Naive thymus-derived CD4-positive, alpha-beta T cell (primary cell): Measurements from ENCODE around the gene LAMTOR2. TPM values are rescaled to one million over a fixed set of nuclear protein-coding genes. Genes with fewer than 3 reads are reported as not detected.

Source experiments
- ATAC-seq: fragments of 150-1000 bp; cut with Tn5 transposase; 2 replicates; pipeline ENCODE4 v1.10.0; 2021; ENCODE audit warnings: mild to moderate bottlenecking, moderate library complexity
- CTCF ChIA-PET: fragments of 350-600 bp; sonication (Branson Sonifier 250); formaldehyde crosslinking; loops from one replicate; lab custom pipeline; 2021; ENCODE audit warnings: antibody characterized with exemption; lab: Charles Lee
- POLR2A ChIA-PET: fragments of 350-600 bp; sonication (Branson Sonifier 250); formaldehyde crosslinking; loops from one replicate; lab custom pipeline; 2021; ENCODE audit warnings: antibody characterized with exemption, inconsistent platforms; lab: Charles Lee
- DNase-seq, 9 donors: peaks; one replicate each; pipeline versions ENCODE4 v3.0.0 to v3.0.0-alpha.2; 2020 to 2022; ENCODE audit warnings: mixed read lengths in 1 of 9
- H3K27ac ChIP-seq: one replicate; pipeline ENCODE4 v1.7.0; 2013; ENCODE audit warnings: mild to moderate bottlenecking, low read depth, low read length, moderate library complexity
- H3K27me3 ChIP-seq, 2 donors: one replicate each; pipeline ENCODE4 v1.7.0; 2013; ENCODE audit warnings: low read length in 2 of 2, mild to moderate bottlenecking in 2 of 2, moderate library complexity in 2 of 2; ENCODE audit not compliant: control insufficient read depth in 2 of 2, insufficient read depth in 2 of 2
- H3K36me3 ChIP-seq, 3 experiments: 1 replicate in 2 of 3; 2 replicates in 1 of 3; pipeline ENCODE4 v1.7.0; 2013; ENCODE audit warnings: low read length in 3 of 3, mild to moderate bottlenecking in 3 of 3, moderate library complexity in 1 of 3; ENCODE audit not compliant: insufficient read depth in 3 of 3, control insufficient read depth in 2 of 3
- H3K4me1 ChIP-seq, 2 donors: one replicate each; pipeline ENCODE4 v1.7.0; 2013; ENCODE audit warnings: low read length in 2 of 2, mild to moderate bottlenecking in 2 of 2, moderate library complexity in 1 of 2; ENCODE audit not compliant: control insufficient read depth in 2 of 2, insufficient read depth in 2 of 2
- H3K4me3 ChIP-seq: 2 replicates; pipeline ENCODE4 v1.7.0; 2013; ENCODE audit warnings: mild to moderate bottlenecking, low read length
- H3K9me3 ChIP-seq, 3 experiments: 1 replicate in 2 of 3; 2 replicates in 1 of 3; pipeline ENCODE4 v1.7.0; 2013; ENCODE audit warnings: low read length in 3 of 3; ENCODE audit not compliant: control insufficient read depth in 2 of 3
- H3K27ac Mint-ChIP-seq, 9 donors: one replicate each; pipeline ENCODE4 v1.8.0; 2020 to 2022; ENCODE audit warnings: mixed read lengths in 9 of 9, mild to moderate bottlenecking in 8 of 9, moderate library complexity in 5 of 9, inconsistent platforms in 2 of 9
- H3K27me3 Mint-ChIP-seq, 5 donors: one replicate each; pipeline ENCODE4 v1.8.0; 2021 to 2022; ENCODE audit warnings: mixed read lengths in 5 of 5, mild to moderate bottlenecking in 1 of 5
- H3K36me3 Mint-ChIP-seq, 5 donors: one replicate each; pipeline ENCODE4 v1.8.0; 2020 to 2022; ENCODE audit warnings: mixed read lengths in 5 of 5, mild to moderate bottlenecking in 3 of 5, inconsistent platforms in 1 of 5
- H3K4me1 Mint-ChIP-seq, 7 donors: one replicate each; pipeline ENCODE4 v1.8.0; 2020 to 2022; ENCODE audit warnings: mixed read lengths in 7 of 7, mild to moderate bottlenecking in 3 of 7, inconsistent platforms in 1 of 7
- H3K4me3 Mint-ChIP-seq, 10 donors: one replicate each; pipeline ENCODE4 v1.8.0; 2020 to 2022; ENCODE audit warnings: mild to moderate bottlenecking in 10 of 10, mixed read lengths in 10 of 10, moderate library complexity in 6 of 10, inconsistent platforms in 2 of 10
- H3K9me3 Mint-ChIP-seq, 11 donors: one replicate each; pipeline ENCODE4 v1.8.0; 2020 to 2022; ENCODE audit warnings: mixed read lengths in 11 of 11, mild to moderate bottlenecking in 4 of 11, inconsistent platforms in 1 of 11, moderate library complexity in 1 of 11
- intact Hi-C, 2 donors: fragments of 100-400 bp; cut with micrococcal nuclease; formaldehyde crosslinking; loops; one replicate each; pipeline ENCODE4 v1.15.1; 2023
- polyA plus RNA-seq, 2 donors: library from polyadenylated mRNA; unstranded; fragments of 300-500 nt; fragmentation: Illumina TruSeq; gene quantifications; one replicate each; pipeline ENCODE4 v1.2.3, GENCODE V29; 2021
- total RNA-seq, 6 experiments: library from RNA in 5 of 6; stranded (reverse) in 5 of 6; gene quantifications; 1 replicate in 5 of 6; 2 replicates in 1 of 6; pipeline ENCODE4 v1.2.3 and lab custom pipeline; 2021 to 2026

Gene LAMTOR2
- total and polyA plus RNA-seq, 7 experiments from 2014 or later = 13.3 to 97.9 (median 31.2) TPM

GRCh38 chr1:156076609-156077429 is 22.2 kb downstream of the LAMTOR2 start:
- CTCF ChIA-PET = no interaction called here
- peaks cover 0 to 1% of the 10 kb centered on the region in 2 donors for H3K4me1 ChIP-seq
- Mint-ChIP-seq H3K36me3 (no peaks in the 10 kb centered on the region), H3K4me3 (peak overlapping the region in 2 of 10 donors; percentile 51 to 56), H3K27ac (no peak overlapping the region), H3K4me1 (peaks cover 0 to 15% (median 0%) of the 10 kb centered on the region in 7 donors), H3K27me3 (peaks cover 0 to 54% (median 5%) of the 10 kb centered on the region in 5 donors), H3K9me3 (peaks cover 0 to 2% (median 0%) of the 10 kb centered on the region in 11 donors)
- no peaks in the 10 kb centered on the region for H3K9me3 ChIP-seq
- H3K36me3 ChIP-seq = no peaks in the 10 kb centered on the region
- POLR2A ChIA-PET = no interaction called here
- H3K27ac ChIP-seq = no peak overlapping the region
- DNase-seq (no peak), ATAC-seq (peak; percentile 65)
- H3K4me3 ChIP-seq = no peak overlapping the region
- H3K27me3 ChIP-seq = no peaks in the 10 kb centered on the region
- intact Hi-C loops = no loop called here

DNA sequence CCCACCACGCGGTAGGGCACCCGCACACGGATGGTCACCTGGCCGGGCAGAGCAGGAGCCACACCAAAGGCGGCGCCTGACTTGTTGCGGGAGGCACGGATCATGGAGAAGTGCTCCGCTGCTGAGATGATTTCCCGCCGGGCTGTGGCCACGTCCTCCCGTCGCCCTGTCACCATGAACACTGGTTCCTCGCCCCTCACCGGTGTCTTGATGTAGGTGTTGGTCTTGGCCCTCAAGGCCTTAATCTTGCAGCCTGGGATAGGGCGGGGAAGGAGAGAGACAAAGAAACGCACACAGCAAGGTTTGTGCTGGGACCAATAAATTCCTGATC is 22.8 kb downstream of the LAMTOR2 start:
- CTCF ChIA-PET = no interaction called here

GRCh38 chr1:156078728-156079127 is 24.1 kb downstream of the LAMTOR2 start:
- H3K36me3 Mint-ChIP-seq = no peaks in the 10 kb centered on the region
- intact Hi-C loops = no loop called here
- H3K27me3 Mint-ChIP-seq = peaks cover 3 to 58% (median 12%) of the 10 kb centered on the region in 5 donors
- ChIA-PET POLR2A (no interaction called here), CTCF (interaction anchor here (1.0 kb wide), 1 partner anchor 13 kb away, joined by 4 read pairs; no protein-coding TSS in a partner anchor)
- Histone ChIP-seq H3K27ac (no peak overlapping the region), H3K36me3 (no peaks in the 10 kb centered on the region), H3K4me3 (no peak overlapping the region), H3K27me3 (no peaks in the 10 kb centered on the region), H3K4me1 (peaks cover 3 to 5% of the 10 kb centered on the region in 2 donors), H3K9me3 (no peaks in the 10 kb centered on the region)
- peaks cover 0 to 2% (median 0%) of the 10 kb centered on the region in 11 donors for H3K9me3 Mint-ChIP-seq
- no peak overlapping the region for H3K4me3 Mint-ChIP-seq
- peaks cover 0 to 21% (median 6%) of the 10 kb centered on the region in 7 donors for H3K4me1 Mint-ChIP-seq
- peak overlapping the region in 1 of 9 donors; percentile 3 for H3K27ac Mint-ChIP-seq
- ATAC-seq (no peak), DNase-seq (no peak)

More for the DNA sequence above, 22.8 kb downstream of the LAMTOR2 start:
- DNase-seq (no peak), ATAC-seq (no peak)
- Histone ChIP-seq H3K27me3 (no peaks in the 10 kb centered on the region), H3K36me3 (no peaks in the 10 kb centered on the region), H3K27ac (no peak overlapping the region), H3K4me1 (peaks cover 0 to 5% of the 10 kb centered on the region in 2 donors), H3K4me3 (no peak overlapping the region), H3K9me3 (no peaks in the 10 kb centered on the region)
- Mint-ChIP-seq H3K36me3 (no peaks in the 10 kb centered on the region), H3K9me3 (peaks cover 0 to 2% (median 0%) of the 10 kb centered on the region in 11 donors), H3K4me1 (peaks cover 0 to 15% (median 0%) of the 10 kb centered on the region in 7 donors), H3K27me3 (peaks cover 0 to 55% (median 5%) of the 10 kb centered on the region in 5 donors), H3K4me3 (no peak overlapping the region), H3K27ac (no peak overlapping the region)
- intact Hi-C loops = no loop called here
- POLR2A ChIA-PET = no interaction called here

DNA sequence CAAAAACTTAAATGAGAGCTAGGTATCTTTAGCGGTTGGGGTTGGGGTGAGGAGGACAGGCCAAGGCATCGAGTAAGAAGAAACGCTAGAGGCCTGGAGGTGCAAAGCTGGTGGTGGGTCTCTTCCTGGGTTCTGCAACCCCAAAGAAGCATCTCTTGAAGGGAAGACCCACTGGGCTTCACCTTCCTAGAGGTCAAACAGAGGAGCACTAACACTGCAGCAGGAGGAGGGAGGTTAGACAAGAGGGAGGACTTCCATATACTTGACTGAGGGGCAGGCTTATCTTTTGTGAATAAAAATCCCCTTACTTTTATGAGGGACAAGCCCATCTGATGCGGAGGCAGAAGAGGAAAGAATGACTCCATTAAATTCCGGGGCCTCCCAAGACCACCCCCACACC is 25.2 kb downstream of the LAMTOR2 start:
- no peaks in the 10 kb centered on the region for H3K36me3 ChIP-seq
- ChIA-PET CTCF (no interaction called here), POLR2A (no interaction called here)
- peaks cover 3 to 5% of the 10 kb centered on the region in 2 donors for H3K4me1 ChIP-seq
- Mint-ChIP-seq H3K4me3 (peak overlapping the region in 7 of 10 donors; percentile 3 to 30 (median 12)), H3K27ac (peak overlapping the region in 1 of 9 donors; percentile 15), H3K9me3 (peaks cover 0 to 2% (median 0%) of the 10 kb centered on the region in 11 donors), H3K27me3 (peaks cover 9 to 68% (median 18%) of the 10 kb centered on the region in 5 donors), H3K4me1 (peaks cover 0 to 24% (median 6%) of the 10 kb centered on the region in 7 donors), H3K36me3 (no peaks in the 10 kb centered on the region)
- no peak overlapping the region for H3K27ac ChIP-seq
- peaks cover 2 to 3% of the 10 kb centered on the region in 2 donors for H3K27me3 ChIP-seq
- DNase-seq (no peak), ATAC-seq (no peak)
- no peaks in the 10 kb centered on the region for H3K9me3 ChIP-seq
- intact Hi-C loops = no loop called here
- no peak overlapping the region for H3K4me3 ChIP-seq

DNA sequence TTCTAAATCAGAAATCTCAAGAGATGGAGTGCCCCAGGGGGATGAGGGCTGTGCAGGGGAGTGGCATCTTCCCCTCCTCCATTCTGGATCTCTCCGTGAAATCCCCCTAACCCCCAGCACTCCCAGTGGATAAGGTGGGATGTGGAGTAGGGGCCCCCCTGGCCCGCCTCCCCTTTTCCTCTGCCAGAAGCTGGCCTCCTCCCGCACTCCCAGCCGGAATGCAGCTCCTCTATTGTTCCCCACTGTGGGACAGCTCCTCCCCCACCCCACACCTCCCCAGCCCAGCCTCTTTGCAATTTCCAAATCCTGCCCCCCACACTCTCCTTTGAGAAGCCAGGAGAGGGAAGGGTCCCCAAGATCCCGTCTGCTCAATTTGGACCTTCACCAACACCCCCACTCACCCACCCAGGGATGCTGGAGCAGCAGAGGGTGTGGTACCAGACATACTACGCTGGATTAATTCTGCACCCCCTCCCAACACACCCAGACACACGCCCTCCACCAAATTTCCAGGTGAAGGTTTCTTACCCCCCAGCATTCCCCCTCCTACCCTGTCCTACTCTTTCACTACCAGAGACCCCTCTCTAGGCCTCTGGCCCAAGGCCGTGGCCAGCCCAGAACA is 25.8 kb downstream of the LAMTOR2 start:
- Mint-ChIP-seq H3K27ac (no peak overlapping the region), H3K4me3 (peak overlapping the region in 4 of 10 donors; percentile 30 to 75 (median 54)), H3K9me3 (peaks cover 0 to 2% (median 0%) of the 10 kb centered on the region in 11 donors), H3K27me3 (peaks cover 11 to 71% (median 23%) of the 10 kb centered on the region in 5 donors), H3K4me1 (peaks cover 0 to 21% (median 6%) of the 10 kb centered on the region in 7 donors), H3K36me3 (no peaks in the 10 kb centered on the region)
- no peak for ATAC-seq
- H3K4me3 ChIP-seq = no peak overlapping the region
- peaks cover 3 to 5% of the 10 kb centered on the region in 2 donors for H3K4me1 ChIP-seq
- H3K9me3 ChIP-seq = no peaks in the 10 kb centered on the region
- peaks cover 3 to 7% of the 10 kb centered on the region in 2 donors for H3K27me3 ChIP-seq
- CTCF ChIA-PET = no interaction called here
- intact Hi-C loops = no loop called here
- no peaks in the 10 kb centered on the region for H3K36me3 ChIP-seq
- no peak for DNase-seq
- H3K27ac ChIP-seq = no peak overlapping the region
- POLR2A ChIA-PET = no interaction called here

GRCh38 chr1:156080863-156081179 is 26.2 kb downstream of the LAMTOR2 start:
- Mint-ChIP-seq H3K27me3 (peaks cover 15 to 72% (median 20%) of the 10 kb centered on the region in 5 donors), H3K36me3 (no peaks in the 10 kb centered on the region), H3K27ac (no peak overlapping the region), H3K4me1 (peaks cover 0 to 17% (median 6%) of the 10 kb centered on the region in 7 donors), H3K9me3 (peaks cover 0 to 2% (median 0%) of the 10 kb centered on the region in 11 donors), H3K4me3 (peak overlapping the region in 6 of 10 donors; percentile 47 to 91 (median 64))
- H3K4me3 ChIP-seq = no peak overlapping the region
- no peaks in the 10 kb centered on the region for H3K36me3 ChIP-seq
- peaks cover 3 to 5% of the 10 kb centered on the region in 2 donors for H3K4me1 ChIP-seq
- no peak for DNase-seq
- no peak overlapping the region for H3K27ac ChIP-seq
- ChIA-PET CTCF (no interaction called here), POLR2A (no interaction called here)
- H3K27me3 ChIP-seq = peaks cover 3 to 9% of the 10 kb centered on the region in 2 donors
- no peak for ATAC-seq
- intact Hi-C loops = no loop called here
- H3K9me3 ChIP-seq = no peaks in the 10 kb centered on the region
